H9 (cell line): ENCODE results near the gene SLCO3A1. TPM values are rescaled to one million over a fixed set of nuclear protein-coding genes. Genes with fewer than 3 reads are reported as not detected.

Source experiments
- DNase-seq: peaks from one replicate; pipeline ENCODE4 v3.0.0-alpha.2; 2017
- H2AFZ ChIP-seq: one replicate; pipeline ENCODE4 v1.6.1; 2013; ENCODE audit warnings: mild to moderate bottlenecking, low read length, control low read depth, moderate library complexity
- H2AK5ac ChIP-seq: 2 replicates; pipeline ENCODE4 v1.6.1; 2013; ENCODE audit warnings: low read length, control low read depth, mixed read lengths; ENCODE audit not compliant: insufficient read length
- H2BK120ac ChIP-seq: one replicate; pipeline ENCODE4 v1.6.1; 2013; ENCODE audit warnings: low read depth, mild to moderate bottlenecking, low read length, control low read depth, inconsistent platforms; ENCODE audit not compliant: poor library complexity, severe bottlenecking
- H2BK12ac ChIP-seq: 2 replicates; pipeline ENCODE4 v1.6.1; 2013; ENCODE audit warnings: low read length, control low read depth, mixed read lengths, low read depth; ENCODE audit not compliant: insufficient read length
- H2BK15ac ChIP-seq: 2 replicates; pipeline ENCODE4 v1.6.1; 2013; ENCODE audit warnings: low read depth, low read length, control low read depth
- H2BK20ac ChIP-seq: one replicate; pipeline ENCODE4 v1.6.1; 2013; ENCODE audit warnings: low read depth, mild to moderate bottlenecking, low read length, control low read depth, inconsistent platforms; ENCODE audit not compliant: poor library complexity, severe bottlenecking
- H2BK5ac ChIP-seq: 2 replicates; pipeline ENCODE4 v1.6.1; 2013; ENCODE audit warnings: low read length, control low read depth, mixed read lengths; ENCODE audit not compliant: insufficient read length
- H3K14ac ChIP-seq: 2 replicates; pipeline ENCODE4 v1.6.1; 2013; ENCODE audit warnings: low read length, control low read depth; ENCODE audit not compliant: insufficient read depth
- H3K18ac ChIP-seq: 2 replicates; pipeline ENCODE4 v1.6.1; 2013; ENCODE audit warnings: low read depth, mild to moderate bottlenecking, mixed read lengths, low read length, control low read depth; ENCODE audit not compliant: insufficient read length
- H3K23ac ChIP-seq: 2 replicates; pipeline ENCODE4 v1.6.1; 2013; ENCODE audit warnings: low read length, control low read depth, mixed read lengths, low read depth; ENCODE audit not compliant: insufficient read length
- H3K23me2 ChIP-seq: 2 replicates; pipeline ENCODE4 v1.6.1; 2013; ENCODE audit warnings: low read depth, mild to moderate bottlenecking, mixed read lengths, low read length, control low read depth; ENCODE audit not compliant: insufficient read length, poor library complexity, severe bottlenecking
- H3K27ac ChIP-seq: 2 replicates; pipeline ENCODE4 v1.5.1; 2013; ENCODE audit warnings: low read length, control low read depth, mixed read lengths, low read depth; ENCODE audit not compliant: insufficient read length
- H3K27me3 ChIP-seq: 2 replicates; pipeline ENCODE4 v1.6.1; 2013; ENCODE audit warnings: low read length, control low read depth, inconsistent platforms; ENCODE audit not compliant: insufficient read depth
- H3K4ac ChIP-seq: 2 replicates; pipeline ENCODE4 v1.6.1; 2013; ENCODE audit warnings: low read depth, mild to moderate bottlenecking, control low read depth, inconsistent platforms, low read length, moderate library complexity
- H3K4me1 ChIP-seq: 2 replicates; pipeline ENCODE4 v1.6.1; 2013; ENCODE audit warnings: low read length, control low read depth, inconsistent platforms; ENCODE audit not compliant: insufficient read depth
- H3K4me2 ChIP-seq: 2 replicates; pipeline ENCODE4 v1.6.1; 2013; ENCODE audit warnings: low read length, control low read depth, mixed read lengths; ENCODE audit not compliant: insufficient read length, insufficient read depth
- H3K56ac ChIP-seq: 2 replicates; pipeline ENCODE4 v1.6.1; 2013; ENCODE audit warnings: low read depth, mild to moderate bottlenecking, mixed read lengths, low read length, control low read depth; ENCODE audit not compliant: insufficient read length
- H3K79me1 ChIP-seq: 2 replicates; pipeline ENCODE4 v1.6.1; 2013; ENCODE audit warnings: low read depth, mild to moderate bottlenecking, moderate library complexity, low read length, control low read depth, inconsistent platforms; ENCODE audit not compliant: insufficient read depth, poor library complexity, severe bottlenecking
- H3K79me2 ChIP-seq: 2 replicates; pipeline ENCODE4 v1.6.1; 2013; ENCODE audit warnings: low read length, control low read depth, inconsistent platforms; ENCODE audit not compliant: insufficient read depth
- H3K9ac ChIP-seq: 2 replicates; pipeline ENCODE4 v1.6.1; 2013; ENCODE audit warnings: low read length, control low read depth, mixed read lengths; ENCODE audit not compliant: insufficient read length; ENCODE audit errors: extremely low read depth
- H3K9me3 ChIP-seq: one replicate; pipeline ENCODE4 v1.6.1; 2013; ENCODE audit warnings: low read depth, low read length, inconsistent platforms; ENCODE audit not compliant: control insufficient read depth
- H3T11ph ChIP-seq: one replicate; pipeline ENCODE4 v1.6.1; 2013; ENCODE audit warnings: mild to moderate bottlenecking, low read length, control low read depth, inconsistent platforms
- H4K20me1 ChIP-seq: one replicate; pipeline ENCODE4 v1.6.1; 2013; ENCODE audit not compliant: control insufficient read depth, insufficient read length, insufficient read depth
- H4K5ac ChIP-seq: 2 replicates; pipeline ENCODE4 v1.6.1; 2013; ENCODE audit warnings: low read depth, mild to moderate bottlenecking, mixed read lengths, low read length, control low read depth; ENCODE audit not compliant: insufficient read length
- H4K8ac ChIP-seq: replicated peaks from 2 replicates; pipeline ENCODE4 v1.6.1; 2013; ENCODE audit warnings: low read length, control low read depth, mixed read lengths, low read depth; ENCODE audit not compliant: insufficient read length
- H4K91ac ChIP-seq: 2 replicates; pipeline ENCODE4 v1.6.1; 2013; ENCODE audit warnings: low read depth, mild to moderate bottlenecking, moderate library complexity, mixed read lengths, low read length, control low read depth; ENCODE audit not compliant: insufficient read length
- H3K27ac Mint-ChIP-seq, 3 experiments: 2 replicates in 2 of 3; 3 replicates in 1 of 3; pipeline ENCODE4 v1.8.0; 2020 to 2021; ENCODE audit warnings: mixed read lengths in 3 of 3, mild to moderate bottlenecking in 1 of 3, moderate library complexity in 1 of 3
- H3K27me3 Mint-ChIP-seq: 2 replicates; pipeline ENCODE4 v1.8.0; 2021; ENCODE audit warnings: low read depth, mild to moderate bottlenecking, moderate library complexity, mixed read lengths
- H3K36me3 Mint-ChIP-seq, 3 experiments: 2 replicates in 2 of 3; 3 replicates in 1 of 3; pipeline ENCODE4 v1.8.0; 2020 to 2021; ENCODE audit warnings: low read depth in 3 of 3, mixed read lengths in 3 of 3; ENCODE audit not compliant: insufficient read depth in 1 of 3
- H3K4me1 Mint-ChIP-seq, 2 experiments: 2 replicates each; pipeline ENCODE4 v1.8.0; 2020; ENCODE audit warnings: mixed read lengths in 2 of 2
- H3K4me3 Mint-ChIP-seq, 2 experiments: 2 replicates in 1 of 2; 3 replicates in 1 of 2; pipeline ENCODE4 v1.8.0; 2020 to 2021; ENCODE audit warnings: mild to moderate bottlenecking in 2 of 2, mixed read lengths in 2 of 2, moderate library complexity in 1 of 2
- H3K9me3 Mint-ChIP-seq, 2 experiments: 2 replicates in 1 of 2; 3 replicates in 1 of 2; pipeline ENCODE4 v1.8.0; 2020; ENCODE audit warnings: mild to moderate bottlenecking in 2 of 2, mixed read lengths in 2 of 2, moderate library complexity in 1 of 2
- CTCF ChIP-seq: fragments of 200-600 bp; sonication (generic); conservative IDR thresholded peaks from 3 replicates; pipeline ENCODE4 v1.8.0; 2021; ENCODE audit warnings: antibody characterized with exemption, mild to moderate bottlenecking
- WGBS: extraction: QIAGEN DNeasy Blood & Tissue Kit; methylation state at CpG from one replicate; pipeline ENCODE4 v1.1.7; 2013; ENCODE audit warnings: missing lambda C conversion rate, low lambda C conversion rate, mixed read lengths; ENCODE audit not compliant: insufficient read length; ENCODE audit errors: extremely low coverage; 5-methylcytosine and 5-hydroxymethylcytosine counted together
- total RNA-seq: library from RNA; stranded (reverse); gene quantifications from 2 replicates; pipeline ENCODE4 v1.2.1, GENCODE V29; 2021

SLCO3A1 gene
- total RNA-seq, 1 experiment from 2014 or later, result 9.4 TPM

- Histone ChIP-seq H3K79me1 (no peaks in the 10 kb centered on the region), H3K56ac (no peak overlapping the region), H2BK5ac (no peak overlapping the region), H3T11ph (no peak overlapping the region), H3K27me3 (no peaks in the 10 kb centered on the region), H3K9me3 (no peaks in the 10 kb centered on the region), H3K18ac (no peak overlapping the region), H4K91ac (no peak overlapping the region), H4K5ac (no peak overlapping the region), H3K9ac (no peak overlapping the region), H2BK15ac (no peak overlapping the region), H4K8ac (no peak overlapping the region), H3K23me2 (no peaks in the 10 kb centered on the region), H3K27ac (no peak overlapping the region), H2AK5ac (no peak overlapping the region), H3K4me1 (no peaks in the 10 kb centered on the region; the same call in 1 of the 2 replicates), H3K4me2 (no peak overlapping the region), H3K14ac (no peak overlapping the region), H3K23ac (no peak overlapping the region), H4K20me1 (no peaks in the 10 kb centered on the region), H2BK20ac (no peak overlapping the region), H2BK12ac (no peak overlapping the region), H2AFZ (no peak overlapping the region), H3K79me2 (peaks cover 2% of the 10 kb centered on the region; the same call in 1 of the 2 replicates), H3K4ac (no peak overlapping the region), H2BK120ac (no peak overlapping the region)
- no peak overlapping the region for H3K4me3 Mint-ChIP-seq
- no peaks in the 10 kb centered on the region for H3K27me3 Mint-ChIP-seq
- H3K27ac Mint-ChIP-seq, result no peak overlapping the region
- WGBS, result no CpG with 5 or more reads among the region's 15 CpGs
- no peak for DNase-seq
- peaks cover 14 to 27% of the 10 kb centered on the region in 2 experiments for H3K4me1 Mint-ChIP-seq
- no peaks in the 10 kb centered on the region for H3K9me3 Mint-ChIP-seq
- H3K36me3 Mint-ChIP-seq, result peaks cover 0 to 5% (median 2%) of the 10 kb centered on the region in 3 experiments; a peak in 2 of 7 replicates
- no peak for TF ChIP-seq CTCF
Measured at GRCh38 chr15:91919014-91919534, 65.6 kb downstream of the SLCO3A1 start.
